Measurements from ENCODE around the gene VDR.

VDR gene

DNA sequence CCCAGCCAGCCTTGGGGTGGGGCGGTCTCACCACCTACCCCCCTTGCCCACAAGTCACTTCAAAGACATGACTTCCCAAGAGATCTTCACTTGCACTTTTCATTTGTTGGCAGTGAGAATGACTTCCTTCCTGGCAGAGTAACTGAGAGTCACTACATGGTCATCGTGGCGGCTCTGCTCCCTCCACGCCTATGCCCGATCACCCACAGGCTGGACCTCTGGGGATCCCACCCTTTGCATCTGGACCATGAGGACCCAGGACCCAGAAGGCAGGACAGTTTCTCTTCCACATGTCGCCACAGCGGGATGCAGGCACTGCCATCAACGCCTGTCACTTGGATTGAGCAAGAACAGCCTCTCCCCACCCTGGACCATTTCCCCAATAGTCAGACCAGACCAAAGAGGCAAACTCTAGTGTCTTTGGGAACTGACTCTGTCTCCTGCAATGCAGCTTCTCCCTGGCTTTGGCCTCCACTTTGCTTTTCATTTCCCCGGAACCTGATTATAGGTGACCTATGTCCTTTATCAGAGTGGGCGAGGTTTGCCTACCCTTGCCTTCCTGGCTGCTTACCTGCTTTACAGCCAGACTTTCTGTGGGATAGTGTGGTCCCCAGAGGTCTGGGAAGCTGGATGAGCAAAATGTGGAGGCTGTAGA lies 3.6 kb downstream of the VDR start:
- H3K4me3 ChIP-seq (ENCODE audit: low read depth, low read length), result no peak overlapping the region
- no peak for DNase-seq (ENCODE audit: low read depth, low spot score)
- POLR2A ChIA-PET, result no interaction called here
- TF ChIP-seq CTCF (IDR thresholded peaks at IDR 0.05; ENCODE audit: insufficient read depth, low read length, missing control alignments), result no peak
- CTCF ChIA-PET, result interaction anchor here (2.7 to 5.6 kb wide), 3 partner anchors 15 to 60 kb away, joined by 7 to 25 read pairs (median 11); no protein-coding TSS in a partner anchor

GRCh38 chr12:47900131-47901062 lies 4.4 kb downstream of the VDR start:
- POLR2A ChIA-PET, result interaction anchor here (1.5 kb wide), 1 partner anchor 14 kb away, joined by 4 read pairs; no protein-coding TSS in a partner anchor
- DNase-seq (ENCODE audit: low read depth, low spot score), result no peak
- TF ChIP-seq CTCF (IDR thresholded peaks at IDR 0.05; ENCODE audit: insufficient read depth, low read length, missing control alignments), result no peak
- CTCF ChIA-PET, result interaction anchor here (2.7 to 5.6 kb wide), 3 partner anchors 14 to 61 kb away, joined by 7 to 25 read pairs (median 11); no protein-coding TSS in a partner anchor
- H3K4me3 ChIP-seq (ENCODE audit: low read depth, low read length), result no peak overlapping the region

DNA sequence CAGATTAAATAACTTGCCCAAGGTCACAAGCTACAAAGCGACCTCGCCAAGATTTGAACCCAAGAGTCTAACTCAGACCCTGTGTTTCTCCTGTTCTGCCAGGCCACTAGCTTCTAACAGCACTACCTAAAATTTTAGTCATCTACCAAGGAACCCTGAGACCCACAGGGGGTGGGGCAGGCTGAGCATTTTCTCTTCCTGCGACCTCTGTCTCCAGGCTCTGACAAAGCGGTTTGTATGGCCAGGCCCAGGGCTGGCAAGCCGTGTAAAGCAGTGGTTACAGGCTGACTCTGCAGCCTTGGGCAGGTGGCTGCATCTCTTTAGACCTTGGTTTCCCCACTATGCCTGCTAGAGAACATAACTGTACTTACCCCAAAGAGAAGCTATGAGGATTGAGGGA lies 5.3 kb downstream of the VDR start:
- TF ChIP-seq CTCF (IDR thresholded peaks at IDR 0.05; ENCODE audit: insufficient read depth, low read length, missing control alignments), result no peak
- no peak for DNase-seq (ENCODE audit: low read depth, low spot score)
- H3K4me3 ChIP-seq (ENCODE audit: low read depth, low read length), result no peak overlapping the region
- ChIA-PET POLR2A (interaction anchor here (1.5 kb wide), 1 partner anchor 13 kb away, joined by 4 read pairs; no protein-coding TSS in a partner anchor), CTCF (interaction anchor here (0.7 to 5.6 kb wide), 8 partner anchors 9 to 266 kb away, joined by 3 to 25 read pairs (median 4); partner anchors contain the start of gene TMEM106C)

DNA sequence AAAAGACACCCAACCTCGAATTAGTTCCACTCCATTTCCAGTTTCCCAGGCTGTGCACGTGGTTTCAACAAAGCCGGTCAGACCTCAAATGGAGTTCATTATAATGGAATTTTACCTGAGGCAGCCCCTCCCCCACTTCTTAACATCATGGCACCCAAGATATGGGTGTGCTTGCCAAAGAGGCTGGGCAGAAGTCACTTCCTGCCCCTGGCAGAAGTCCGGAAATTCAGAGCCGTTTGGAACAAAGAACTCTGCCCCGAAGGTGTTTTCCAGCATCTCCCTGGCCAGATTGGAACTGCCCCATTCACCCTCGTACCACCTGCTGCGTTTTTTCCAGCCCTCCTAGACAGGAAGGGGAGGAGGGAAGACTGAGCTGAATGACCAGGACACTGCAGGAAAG lies 8.2 kb downstream of the VDR start:
- DNase-seq (ENCODE audit: low read depth, low spot score), result no peak
- POLR2A ChIA-PET, result no interaction called here
- no peak for TF ChIP-seq CTCF (IDR thresholded peaks at IDR 0.05; ENCODE audit: insufficient read depth, low read length, missing control alignments)
- CTCF ChIA-PET, result no interaction called here
- no peak overlapping the region for H3K4me3 ChIP-seq (ENCODE audit: low read depth, low read length)

GRCh38 chr12:47896022-47896421 lies 8.8 kb downstream of the VDR start:
- no peak for DNase-seq (ENCODE audit: low read depth, low spot score)
- ChIA-PET POLR2A (no interaction called here), CTCF (interaction anchor here (1.2 kb wide), 1 partner anchor 67 kb away, joined by 5 read pairs; the partner anchor contains the start of gene TMEM106C)
- no peak for TF ChIP-seq CTCF (IDR thresholded peaks at IDR 0.05; ENCODE audit: insufficient read depth, low read length, missing control alignments)
- no peak overlapping the region for H3K4me3 ChIP-seq (ENCODE audit: low read depth, low read length)

GRCh38 chr12:47894652-47895051 lies 10.1 kb downstream of the VDR start:
- POLR2A ChIA-PET, result no interaction called here
- CTCF ChIA-PET, result interaction anchor here (1.3 to 1.4 kb wide), 3 partner anchors 10 to 44 kb away, joined by 3 to 5 read pairs (median 4); partner anchors contain the start of gene VDR
- DNase-seq (ENCODE audit: low read depth, low spot score), result no peak
- H3K4me3 ChIP-seq (ENCODE audit: low read depth, low read length), result no peak overlapping the region
- TF ChIP-seq CTCF (IDR thresholded peaks at IDR 0.05; ENCODE audit: insufficient read depth, low read length, missing control alignments), result no peak
